Esophagus squamous epithelium (tissue), 5 donors: ENCODE data around the gene DFFA. TPM values are rescaled to one million over a fixed set of nuclear protein-coding genes. Genes with fewer than 3 reads are reported as not detected.

ENCODE experiments used
- DNase-seq: peaks from one replicate; lab custom pipeline; 2025; lab: John Stamatoyannopoulos, UW
- H3K27ac ChIP-seq, 4 donors: fragments of 200-600 bp; sonication (generic); one replicate each; pipeline ENCODE4 v1.5.1; 2016 to 2019; ENCODE audit warnings: mild to moderate bottlenecking in 1 of 4
- H3K27me3 ChIP-seq, 4 donors: fragments of 200-600 bp; sonication (generic); 1 replicate in 3 of 4; 2 replicates in 1 of 4; pipeline versions ENCODE4 v1.5.1 to v1.6.0; 2017 to 2021; ENCODE audit warnings: antibody characterized with exemption in 1 of 4
- H3K36me3 ChIP-seq, 3 donors: fragments of 200-600 bp; sonication (generic); one replicate each; pipeline ENCODE4 v1.5.1; 2016 to 2019
- H3K4me1 ChIP-seq, 3 donors: fragments of 200-600 bp; sonication (generic); one replicate each; pipeline ENCODE4 v1.5.1; 2017 to 2019
- H3K4me3 ChIP-seq, 4 donors: fragments of 200-600 bp; sonication (generic); 1 replicate in 3 of 4; 2 replicates in 1 of 4; pipeline ENCODE4 v1.5.1; 2016 to 2019; ENCODE audit warnings: mild to moderate bottlenecking in 2 of 4, moderate library complexity in 1 of 4
- H3K9me3 ChIP-seq, 3 donors: fragments of 200-600 bp; sonication (generic); one replicate each; pipeline ENCODE4 v1.5.1; 2016 to 2019
- POLR2A ChIP-seq, 4 donors: fragments of 450-650 bp; IDR thresholded peaks; one replicate each; pipeline ENCODE4 v1.6.1; 2017; ENCODE audit warnings: antibody characterized with exemption in 4 of 4, mild to moderate bottlenecking in 4 of 4, moderate library complexity in 3 of 4
- WGBS, 2 donors: methylation state at CpG; one replicate each; pipeline ENCODE4 v1.1.5; 2018; 5-methylcytosine and 5-hydroxymethylcytosine counted together
- intact Hi-C: fragments of 100-400 bp; cut with DNase I; formaldehyde crosslinking; loops from one replicate; pipeline ENCODE4 v1.15.0; 2022
- total RNA-seq, 4 donors: library from RNA; depleted of rRNA; stranded (reverse); fragments of >200 nt; gene quantifications; one replicate each; pipeline ENCODE4 v1.1.0, GENCODE V29; 2016
- TF ChIP-seq, protein P1 (sequence below), 6 experiments: fragments of 450-650 bp in 4 of 6; fragments of 200-600 bp in 2 of 6; sonication (generic) in 2 of 6; IDR thresholded peaks; one replicate each; pipeline ENCODE4 v1.5.1; 2016 to 2019; ENCODE audit warnings: antibody characterized with exemption in 6 of 6, mild to moderate bottlenecking in 4 of 6, moderate library complexity in 4 of 6
- donor health status: DM: yes; HTN: yes; CAD: no.

Gene DFFA
- total RNA-seq, 4 donors from 2014 or later: 14.9 to 40.4 (median 26.0) TPM

GRCh38 chr1:10449751-10450150 is 22.6 kb downstream of the DFFA start, which contains the start of gene CORT:
Gene CORT (plus strand): TSS chr1:10450031. CDS start chr1:10450224, 193 bp downstream.
- intact Hi-C loops: no loop called here
- H3K27me3 ChIP-seq: no peaks in the 10 kb centered on the region
- H3K4me3 ChIP-seq: no peak within 1 kb of the TSS
- H3K9me3 ChIP-seq: no peaks in the 10 kb centered on the region
- H3K36me3 ChIP-seq: no peaks in the 10 kb centered on the region
- DNase-seq: no peak
- no peak within 1 kb of the TSS for H3K27ac ChIP-seq
- TF ChIP-seq POLR2A (IDR thresholded peaks at IDR 0.05): no peak
- TF ChIP-seq, protein P1, sequence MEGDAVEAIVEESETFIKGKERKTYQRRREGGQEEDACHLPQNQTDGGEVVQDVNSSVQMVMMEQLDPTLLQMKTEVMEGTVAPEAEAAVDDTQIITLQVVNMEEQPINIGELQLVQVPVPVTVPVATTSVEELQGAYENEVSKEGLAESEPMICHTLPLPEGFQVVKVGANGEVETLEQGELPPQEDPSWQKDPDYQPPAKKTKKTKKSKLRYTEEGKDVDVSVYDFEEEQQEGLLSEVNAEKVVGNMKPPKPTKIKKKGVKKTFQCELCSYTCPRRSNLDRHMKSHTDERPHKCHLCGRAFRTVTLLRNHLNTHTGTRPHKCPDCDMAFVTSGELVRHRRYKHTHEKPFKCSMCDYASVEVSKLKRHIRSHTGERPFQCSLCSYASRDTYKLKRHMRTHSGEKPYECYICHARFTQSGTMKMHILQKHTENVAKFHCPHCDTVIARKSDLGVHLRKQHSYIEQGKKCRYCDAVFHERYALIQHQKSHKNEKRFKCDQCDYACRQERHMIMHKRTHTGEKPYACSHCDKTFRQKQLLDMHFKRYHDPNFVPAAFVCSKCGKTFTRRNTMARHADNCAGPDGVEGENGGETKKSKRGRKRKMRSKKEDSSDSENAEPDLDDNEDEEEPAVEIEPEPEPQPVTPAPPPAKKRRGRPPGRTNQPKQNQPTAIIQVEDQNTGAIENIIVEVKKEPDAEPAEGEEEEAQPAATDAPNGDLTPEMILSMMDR (IDR thresholded peaks at IDR 0.05): no peak
- 85 to 93% methylated on average over 7 to 9 of the region's 10 CpGs for WGBS, 2 donors
- H3K4me1 ChIP-seq: peaks cover 0 to 15% (median 8%) of the 10 kb centered on the region in 3 donors

GRCh38 chr1:10446790-10447422 is 25.4 kb downstream of the DFFA start:
- Histone ChIP-seq H3K4me1 (peaks cover 0 to 13% (median 8%) of the 10 kb centered on the region in 3 donors), H3K27ac (no peak overlapping the region), H3K4me3 (no peak overlapping the region), H3K9me3 (no peaks in the 10 kb centered on the region), H3K36me3 (no peaks in the 10 kb centered on the region), H3K27me3 (no peaks in the 10 kb centered on the region)
- no peak for DNase-seq
- no peak for TF ChIP-seq POLR2A (IDR thresholded peaks at IDR 0.05)
- TF ChIP-seq, protein P1 (IDR thresholded peaks at IDR 0.05): no peak
- 92 to 96% methylated on average over 7 of the region's 7 CpGs for WGBS, 2 donors
- intact Hi-C loops: no loop called here

DNA sequence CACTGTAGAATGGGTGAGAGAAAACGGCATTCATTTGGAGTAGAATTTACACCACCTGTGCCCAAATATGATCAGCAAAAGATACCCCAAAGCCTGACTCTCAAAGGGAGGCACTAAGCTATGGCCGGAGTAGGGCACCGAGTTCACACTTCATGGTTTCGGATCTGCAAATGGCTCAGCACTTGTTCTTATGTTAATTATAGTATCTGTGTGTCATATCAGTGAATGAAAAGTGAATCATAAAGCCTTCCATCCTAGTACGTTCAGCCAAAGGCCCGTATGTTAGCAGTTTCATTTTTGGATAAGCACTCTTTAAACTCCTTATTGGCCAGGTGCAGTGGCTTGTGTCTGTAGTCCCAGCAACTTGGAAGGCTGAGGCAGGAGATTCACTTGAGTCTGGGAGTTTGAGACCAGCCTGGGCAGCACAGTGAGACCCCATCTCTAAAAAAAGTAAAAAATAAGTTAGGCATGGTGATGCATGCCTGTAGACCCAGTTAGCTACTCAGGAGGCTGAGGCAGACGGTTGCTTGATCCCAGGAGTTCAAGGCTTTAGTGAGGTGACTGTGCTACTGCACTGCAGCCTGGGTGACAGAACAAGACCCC is 27.4 kb downstream of the DFFA start:
- Histone ChIP-seq H3K4me3 (no peak overlapping the region), H3K36me3 (peaks cover 0 to 10% (median 0%) of the 10 kb centered on the region in 3 donors), H3K27me3 (no peaks in the 10 kb centered on the region), H3K27ac (no peak overlapping the region), H3K4me1 (no peaks in the 10 kb centered on the region), H3K9me3 (no peaks in the 10 kb centered on the region)
- intact Hi-C loops: no loop called here
- TF ChIP-seq, protein P1 (IDR thresholded peaks at IDR 0.05): no peak
- no peak for TF ChIP-seq POLR2A (IDR thresholded peaks at IDR 0.05)
- no peak for DNase-seq
- 64 to 81% methylated on average over 7 of the region's 7 CpGs for WGBS, 2 donors

GRCh38 chr1:10444248-10444647 is 28.1 kb downstream of the DFFA start:
- WGBS, 2 donors: 74 to 88% methylated on average over 5 to 6 of the region's 6 CpGs
- TF ChIP-seq, protein P1 (IDR thresholded peaks at IDR 0.05): no peak
- Histone ChIP-seq H3K27ac (no peak overlapping the region), H3K36me3 (peaks cover 0 to 15% (median 0%) of the 10 kb centered on the region in 3 donors), H3K4me3 (no peak overlapping the region), H3K4me1 (no peaks in the 10 kb centered on the region), H3K27me3 (no peaks in the 10 kb centered on the region), H3K9me3 (no peaks in the 10 kb centered on the region)
- intact Hi-C loops: no loop called here
- no peak for DNase-seq

GRCh38 chr1:10440794-10441193 is 31.5 kb downstream of the DFFA start:
- Histone ChIP-seq H3K27ac (no peak overlapping the region), H3K4me1 (no peaks in the 10 kb centered on the region), H3K9me3 (no peaks in the 10 kb centered on the region), H3K27me3 (no peaks in the 10 kb centered on the region), H3K4me3 (no peak overlapping the region), H3K36me3 (peaks cover 0 to 15% (median 0%) of the 10 kb centered on the region in 3 donors)
- no peak for DNase-seq
- intact Hi-C loops: no loop called here
- TF ChIP-seq, protein P1 (IDR thresholded peaks at IDR 0.05): no peak
- TF ChIP-seq POLR2A (IDR thresholded peaks at IDR 0.05): no peak
- WGBS, 2 donors: 86 to 90% methylated on average over 5 of the region's 5 CpGs
